Immature natural killer cell (primary cell): ENCODE measurements around the gene HNRNPF. TPM values are rescaled to one million over a fixed set of nuclear protein-coding genes. Genes with fewer than 3 reads are reported as not detected.

Source experiments
- DNase-seq, 3 donors: peaks; one replicate each; pipeline ENCODE4 v3.0.0; 2022; ENCODE audit warnings: mixed read lengths in 1 of 3
- H3K27ac Mint-ChIP-seq, 6 donors: one replicate each; pipeline ENCODE4 v1.8.0; 2020; ENCODE audit warnings: mixed read lengths in 6 of 6, mild to moderate bottlenecking in 5 of 6, inconsistent platforms in 4 of 6, moderate library complexity in 3 of 6
- H3K27me3 Mint-ChIP-seq, 3 donors: one replicate each; pipeline ENCODE4 v1.8.0; 2020 to 2021; ENCODE audit warnings: low read depth in 3 of 3, mild to moderate bottlenecking in 3 of 3, mixed read lengths in 3 of 3, moderate library complexity in 3 of 3, inconsistent platforms in 1 of 3
- H3K36me3 Mint-ChIP-seq, 3 donors: one replicate each; pipeline ENCODE4 v1.8.0; 2020; ENCODE audit warnings: mixed read lengths in 3 of 3, inconsistent platforms in 2 of 3, mild to moderate bottlenecking in 2 of 3
- H3K4me1 Mint-ChIP-seq, 2 donors: one replicate each; pipeline ENCODE4 v1.8.0; 2020; ENCODE audit warnings: inconsistent platforms in 2 of 2, mild to moderate bottlenecking in 2 of 2, mixed read lengths in 2 of 2, moderate library complexity in 1 of 2
- H3K4me3 Mint-ChIP-seq, 5 donors: one replicate each; pipeline ENCODE4 v1.8.0; 2020; ENCODE audit warnings: mild to moderate bottlenecking in 5 of 5, mixed read lengths in 5 of 5, inconsistent platforms in 3 of 5, moderate library complexity in 3 of 5
- H3K9me3 Mint-ChIP-seq, 6 donors: one replicate each; pipeline ENCODE4 v1.8.0; 2020; ENCODE audit warnings: mild to moderate bottlenecking in 6 of 6, mixed read lengths in 6 of 6, inconsistent platforms in 4 of 6, moderate library complexity in 3 of 6
- polyA plus RNA-seq, 3 donors: library from polyadenylated mRNA; unstranded; fragments of 300-500 nt; fragmentation: Illumina TruSeq; gene quantifications; one replicate each; pipeline ENCODE4 v1.2.3, GENCODE V29; 2021

Gene HNRNPF
- polyA plus RNA-seq, 3 donors from 2014 or later = 184 to 274 (median 203) TPM

DNA sequence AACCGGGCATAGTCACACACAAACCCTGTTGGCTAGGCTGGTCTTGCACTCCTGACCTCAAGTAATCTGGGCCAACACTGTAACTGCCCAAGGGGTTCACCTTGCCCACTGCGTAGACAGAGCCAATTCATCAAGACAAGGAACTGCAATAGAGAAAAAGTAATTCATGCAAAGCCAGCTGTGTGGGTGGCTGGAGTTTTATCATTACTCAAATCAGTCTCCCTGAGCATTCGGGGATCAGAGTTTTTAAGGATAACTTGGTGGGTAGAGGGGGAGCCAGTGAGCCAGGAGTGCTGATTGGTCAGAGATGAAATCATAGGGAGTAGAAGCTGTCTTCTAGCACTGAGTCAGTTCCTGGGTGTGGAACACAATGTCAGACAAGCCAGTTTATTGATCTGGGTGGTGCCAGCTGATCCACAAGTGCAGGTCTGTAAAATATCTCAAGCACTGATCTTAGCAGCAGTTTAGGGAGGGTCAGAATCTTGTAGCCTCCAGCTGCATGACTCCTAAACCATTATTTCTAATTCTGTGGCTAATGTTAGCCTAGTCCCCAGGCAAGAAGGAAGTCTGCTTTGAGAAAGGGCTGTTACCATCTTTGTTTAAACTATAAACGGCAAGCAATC is 53.1 kb downstream of the HNRNPF start:
- Mint-ChIP-seq H3K27ac (no peak overlapping the region), H3K4me3 (no peak overlapping the region), H3K36me3 (peaks cover 0 to 3% (median 0%) of the 10 kb centered on the region in 3 donors)

DNA sequence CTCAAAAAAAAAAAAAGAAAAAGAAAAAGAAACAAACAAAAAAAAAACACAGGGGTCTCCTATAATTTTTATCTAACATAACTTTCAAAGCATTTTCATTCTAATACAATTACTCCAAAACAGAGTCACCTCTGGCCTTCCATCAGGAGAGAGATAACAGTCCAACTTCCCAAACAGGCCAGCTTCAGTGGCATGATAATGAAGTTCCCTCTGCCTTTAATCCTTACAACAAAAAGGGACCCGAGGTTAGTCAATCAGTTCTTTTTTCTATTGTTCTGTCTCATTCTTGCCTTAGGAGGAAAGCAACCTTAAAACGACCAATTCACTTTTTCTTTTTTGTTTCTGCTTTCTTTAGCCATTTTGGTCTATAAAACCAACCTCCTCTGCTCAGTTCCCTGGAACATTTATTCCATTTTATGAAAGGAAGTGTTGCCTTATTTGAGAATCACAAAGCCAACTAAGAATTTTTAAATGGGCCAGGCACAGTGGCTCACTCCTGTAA is 54.1 kb downstream of the HNRNPF start:
- DNase-seq = no peak
- H3K4me3 Mint-ChIP-seq = no peak overlapping the region
- H3K27ac Mint-ChIP-seq = no peak overlapping the region
- H3K27me3 Mint-ChIP-seq = peaks cover 2 to 6% (median 4%) of the 10 kb centered on the region in 3 donors
- peaks cover 1 to 3% of the 10 kb centered on the region in 2 donors for H3K4me1 Mint-ChIP-seq
- H3K36me3 Mint-ChIP-seq = peaks cover 0 to 3% (median 0%) of the 10 kb centered on the region in 3 donors
- no peaks in the 10 kb centered on the region for H3K9me3 Mint-ChIP-seq

More for the DNA sequence above, 53.1 kb downstream of the HNRNPF start:
- no peak for DNase-seq
- H3K9me3 Mint-ChIP-seq = no peaks in the 10 kb centered on the region
- H3K27me3 Mint-ChIP-seq = peaks cover under 1 to 4% (median 4%) of the 10 kb centered on the region in 3 donors
- peaks cover 6 to 8% of the 10 kb centered on the region in 2 donors for H3K4me1 Mint-ChIP-seq

DNA sequence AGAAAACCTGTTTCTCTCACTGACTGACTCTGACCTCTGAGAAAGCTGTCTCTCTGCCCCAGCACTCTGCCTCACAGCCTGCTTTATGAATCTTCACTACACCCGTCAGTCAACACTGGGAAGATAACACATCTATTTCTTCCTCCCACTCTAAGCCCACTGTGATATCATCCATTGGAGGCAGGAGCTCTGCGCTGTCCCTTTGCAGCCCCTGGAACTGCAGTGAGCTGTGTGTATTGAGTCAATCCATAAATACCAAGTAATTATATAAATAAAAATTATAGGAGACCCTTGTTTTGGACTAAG is 54.7 kb downstream of the HNRNPF start:
- Mint-ChIP-seq H3K4me1 (no peaks in the 10 kb centered on the region), H3K4me3 (no peak overlapping the region), H3K9me3 (no peaks in the 10 kb centered on the region), H3K27ac (no peak overlapping the region), H3K36me3 (peaks cover 0 to 3% (median 0%) of the 10 kb centered on the region in 3 donors), H3K27me3 (peaks cover 2 to 8% (median 4%) of the 10 kb centered on the region in 3 donors)
- DNase-seq = no peak

DNA sequence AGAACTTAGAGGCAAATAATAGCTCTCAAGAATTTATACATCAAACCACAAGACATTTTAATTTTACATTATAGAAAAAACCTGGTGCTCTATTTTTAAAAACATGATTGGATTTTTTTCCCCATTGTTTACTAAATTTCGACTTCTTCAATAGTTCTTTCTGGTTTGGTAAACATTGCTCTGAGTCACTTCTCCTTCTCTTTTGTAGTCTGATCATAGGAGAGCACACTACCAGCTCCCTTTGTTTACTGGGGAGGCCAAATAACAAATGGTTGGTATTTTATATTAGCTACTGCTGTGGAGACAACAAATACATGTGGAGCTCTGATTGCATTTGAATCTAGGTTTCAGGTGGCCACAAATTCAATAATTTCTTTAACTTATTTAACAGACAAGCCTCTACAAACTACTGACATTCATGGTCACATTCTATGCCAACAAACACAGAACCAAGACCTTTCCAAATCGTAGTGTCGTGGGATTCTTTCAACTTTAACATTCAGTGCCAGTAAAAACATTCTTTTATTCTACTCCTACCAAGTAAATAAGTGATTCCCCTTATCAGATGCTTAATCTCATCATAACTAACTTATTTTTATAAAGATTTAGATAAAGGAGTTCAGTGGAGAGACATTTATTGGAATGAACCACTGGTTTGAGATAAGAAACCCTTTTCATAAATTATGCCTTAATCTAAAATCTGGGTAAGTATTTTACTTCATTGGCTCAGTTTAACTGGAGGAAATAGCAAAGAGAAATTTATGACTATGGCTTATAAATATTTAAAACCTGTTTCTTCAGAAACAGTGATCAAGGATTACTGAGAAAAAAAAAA is 55.3 kb downstream of the HNRNPF start:
- no peaks in the 10 kb centered on the region for H3K9me3 Mint-ChIP-seq
- H3K4me3 Mint-ChIP-seq = no peak overlapping the region
- no peak for DNase-seq
- peaks cover under 1 to 1% of the 10 kb centered on the region in 2 donors for H3K4me1 Mint-ChIP-seq
- H3K36me3 Mint-ChIP-seq = peaks cover 0 to 3% (median 0%) of the 10 kb centered on the region in 3 donors
- H3K27ac Mint-ChIP-seq = no peak overlapping the region
- peaks cover 3 to 8% (median 6%) of the 10 kb centered on the region in 3 donors for H3K27me3 Mint-ChIP-seq

DNA sequence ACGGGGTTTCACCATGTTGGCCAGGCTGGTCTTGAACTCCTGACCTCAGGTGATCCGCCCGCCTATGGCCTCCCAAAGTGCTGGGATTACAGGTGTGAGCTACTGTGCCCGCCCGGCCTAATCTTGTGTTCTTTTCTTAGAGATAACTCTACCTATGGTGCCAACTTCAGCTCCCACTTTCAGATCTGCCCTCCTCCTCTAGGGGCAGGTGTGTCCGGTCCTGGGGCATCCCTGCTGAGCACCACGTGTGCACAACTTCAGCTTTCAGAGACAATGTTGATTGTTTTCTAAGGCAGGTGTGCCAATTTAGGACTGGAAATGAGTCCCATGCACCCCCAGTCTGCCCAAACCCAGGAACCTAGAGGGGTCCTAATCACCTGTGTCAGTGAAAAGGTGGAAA is 56.0 kb downstream of the HNRNPF start:
- Mint-ChIP-seq H3K9me3 (no peaks in the 10 kb centered on the region), H3K36me3 (peaks cover 0 to 3% (median 0%) of the 10 kb centered on the region in 3 donors), H3K4me1 (peaks cover 7 to 9% of the 10 kb centered on the region in 2 donors), H3K27me3 (peaks cover 5 to 8% (median 8%) of the 10 kb centered on the region in 3 donors), H3K4me3 (no peak overlapping the region), H3K27ac (no peak overlapping the region)
- DNase-seq = no peak

DNA sequence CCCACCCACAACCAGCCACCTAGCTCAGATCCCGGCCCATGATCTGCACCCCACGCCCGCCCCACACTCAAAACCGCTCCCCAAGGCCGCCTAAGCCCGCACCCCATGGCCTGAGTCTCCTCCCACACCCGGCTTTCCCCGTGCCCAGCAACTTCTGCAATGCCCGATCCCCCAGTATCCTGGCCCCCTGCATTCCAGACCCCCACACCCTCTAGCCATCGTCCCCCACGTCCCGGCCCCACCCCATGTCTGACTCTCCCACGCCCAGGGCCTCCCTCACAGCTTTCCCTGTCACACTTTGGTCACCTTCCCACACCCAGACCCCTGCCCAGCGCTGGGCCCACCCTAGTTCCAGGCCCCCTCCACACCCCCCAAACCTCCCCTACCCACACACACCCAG is 57.7 kb downstream of the HNRNPF start:
- no peak overlapping the region for H3K4me3 Mint-ChIP-seq
- DNase-seq = no peak
- H3K27me3 Mint-ChIP-seq = peaks cover 5 to 8% (median 8%) of the 10 kb centered on the region in 3 donors
- H3K9me3 Mint-ChIP-seq = no peaks in the 10 kb centered on the region
- H3K27ac Mint-ChIP-seq = no peak overlapping the region
- H3K36me3 Mint-ChIP-seq = peaks cover 0 to 3% (median 0%) of the 10 kb centered on the region in 3 donors
- peaks cover 8 to 10% of the 10 kb centered on the region in 2 donors for H3K4me1 Mint-ChIP-seq

DNA sequence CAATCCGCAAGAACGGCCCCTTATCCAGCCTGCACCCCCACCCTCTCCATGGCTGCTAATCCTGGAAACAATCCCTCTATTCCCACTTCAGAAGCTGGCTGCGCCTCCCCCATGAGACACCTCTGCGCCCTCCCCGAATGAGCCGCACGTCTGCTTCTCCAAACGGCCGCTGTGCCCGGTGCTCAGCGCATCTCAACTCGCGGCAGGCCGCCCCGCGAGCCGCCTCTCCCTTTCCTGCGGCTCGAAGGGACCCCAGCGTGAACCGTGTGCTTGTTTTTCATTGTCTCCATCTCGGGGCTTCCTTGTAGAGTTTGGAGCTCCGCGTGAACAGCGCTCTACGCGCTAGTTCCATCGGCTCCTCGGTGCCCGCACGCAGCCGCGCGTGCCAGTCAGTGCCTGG is 58.3 kb downstream of the HNRNPF start:
- Mint-ChIP-seq H3K36me3 (peaks cover 0 to 3% (median 0%) of the 10 kb centered on the region in 3 donors), H3K9me3 (no peaks in the 10 kb centered on the region), H3K4me1 (peaks cover 8 to 10% of the 10 kb centered on the region in 2 donors), H3K27me3 (peaks cover 5 to 8% (median 8%) of the 10 kb centered on the region in 3 donors), H3K27ac (no peak overlapping the region), H3K4me3 (no peak overlapping the region)
- no peak for DNase-seq

DNA sequence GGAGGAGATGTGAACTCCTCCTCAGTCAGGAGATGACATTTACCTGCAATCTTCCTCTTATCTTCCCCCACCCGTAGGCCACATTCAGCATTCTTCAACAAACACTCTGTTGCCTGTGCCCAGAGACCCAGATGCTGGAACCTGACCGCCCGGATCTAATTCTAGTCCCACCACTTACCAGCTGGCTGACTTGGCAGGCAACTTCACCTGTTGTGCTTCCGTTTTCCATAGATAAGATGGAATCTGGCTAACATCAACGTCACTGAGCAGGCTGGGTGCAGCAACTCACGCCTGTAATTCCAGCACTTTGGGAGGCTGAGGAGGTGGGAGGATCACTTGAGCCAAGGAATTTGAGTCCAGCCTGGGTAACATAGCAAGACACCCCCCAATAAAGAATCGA is 58.8 kb downstream of the HNRNPF start:
- Mint-ChIP-seq H3K9me3 (no peaks in the 10 kb centered on the region), H3K27ac (no peak overlapping the region), H3K27me3 (peaks cover 5 to 8% (median 8%) of the 10 kb centered on the region in 3 donors), H3K36me3 (peaks cover 0 to 3% (median 0%) of the 10 kb centered on the region in 3 donors), H3K4me3 (no peak overlapping the region), H3K4me1 (peaks cover 8 to 10% of the 10 kb centered on the region in 2 donors)
- DNase-seq = no peak

DNA sequence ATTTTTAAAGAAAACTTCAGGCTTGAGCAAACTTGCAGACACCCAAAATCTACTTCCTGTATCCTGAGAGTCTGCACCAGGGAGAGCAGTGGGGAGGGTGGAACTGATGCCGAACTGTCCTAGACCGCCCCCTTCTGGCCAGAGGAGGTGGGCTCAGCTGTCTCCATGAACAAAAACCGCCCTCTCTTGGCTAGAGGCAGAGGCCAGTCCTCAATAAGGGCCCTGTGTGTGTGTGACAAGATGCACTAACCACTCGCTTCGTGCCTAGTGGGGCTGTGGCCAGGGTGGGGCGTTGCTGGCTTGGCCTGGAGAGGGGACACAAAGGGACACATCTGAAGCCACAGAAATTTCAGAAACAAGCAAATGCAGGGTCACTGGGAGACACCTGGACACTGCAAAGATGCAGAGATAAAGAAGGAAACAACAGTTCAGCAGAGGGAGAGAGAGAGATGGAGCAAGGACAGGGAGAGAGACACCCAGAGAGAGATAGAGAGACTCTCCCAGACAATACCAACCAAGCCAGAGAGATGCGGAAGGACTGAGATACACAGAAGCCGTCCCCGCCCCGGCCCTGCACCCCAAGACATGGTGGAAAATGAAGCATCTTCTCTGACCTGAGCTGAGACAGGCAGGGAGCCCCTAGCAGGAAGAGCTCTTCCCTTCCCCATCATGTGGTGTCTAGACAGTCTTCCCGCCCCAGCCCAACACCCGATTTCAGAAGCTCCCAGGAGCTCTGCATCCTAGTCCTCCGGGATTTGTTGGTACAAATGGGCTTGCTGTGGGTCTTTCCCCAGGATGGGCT is 60.3 kb downstream of the HNRNPF start:
- H3K4me3 Mint-ChIP-seq = peak overlapping the region in 1 of 5 donors; percentile 15
- peaks cover 0 to 3% (median 0%) of the 10 kb centered on the region in 3 donors for H3K36me3 Mint-ChIP-seq

DNA sequence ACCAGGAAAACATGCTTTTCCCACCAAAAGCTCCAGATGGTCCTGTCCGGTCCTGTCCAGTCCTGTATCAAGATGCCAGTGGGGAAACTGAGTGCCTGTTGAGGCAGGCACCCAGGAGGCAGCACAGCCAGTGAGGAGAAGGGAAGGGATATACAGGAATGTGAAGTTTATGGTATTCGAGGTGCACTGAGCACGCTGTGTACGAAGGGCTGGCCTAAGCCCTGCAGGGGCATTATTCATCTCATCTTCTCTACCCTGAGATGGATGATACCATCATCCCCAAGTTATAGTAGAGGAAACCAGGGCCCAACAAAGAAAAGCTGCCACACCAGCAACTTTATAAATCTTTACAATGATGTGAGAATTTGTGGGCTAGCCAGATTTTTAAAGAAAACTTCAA is 61.0 kb downstream of the HNRNPF start:
- no peaks in the 10 kb centered on the region for H3K36me3 Mint-ChIP-seq
- no peak for DNase-seq
- no peak overlapping the region for H3K4me3 Mint-ChIP-seq
- peaks cover 8 to 10% of the 10 kb centered on the region in 2 donors for H3K4me1 Mint-ChIP-seq
- H3K27me3 Mint-ChIP-seq = peaks cover 4 to 8% (median 6%) of the 10 kb centered on the region in 3 donors
- no peaks in the 10 kb centered on the region for H3K9me3 Mint-ChIP-seq
- no peak overlapping the region for H3K27ac Mint-ChIP-seq

More for the DNA sequence above, 60.3 kb downstream of the HNRNPF start:
- Mint-ChIP-seq H3K27me3 (peaks cover 4 to 8% (median 6%) of the 10 kb centered on the region in 3 donors), H3K4me1 (peaks cover 8 to 10% of the 10 kb centered on the region in 2 donors), H3K9me3 (no peaks in the 10 kb centered on the region), H3K27ac (peak overlapping the region in 2 of 6 donors; percentile 69 to 70)
- peak; percentile 76 to 82 (median 80) for DNase-seq

DNA sequence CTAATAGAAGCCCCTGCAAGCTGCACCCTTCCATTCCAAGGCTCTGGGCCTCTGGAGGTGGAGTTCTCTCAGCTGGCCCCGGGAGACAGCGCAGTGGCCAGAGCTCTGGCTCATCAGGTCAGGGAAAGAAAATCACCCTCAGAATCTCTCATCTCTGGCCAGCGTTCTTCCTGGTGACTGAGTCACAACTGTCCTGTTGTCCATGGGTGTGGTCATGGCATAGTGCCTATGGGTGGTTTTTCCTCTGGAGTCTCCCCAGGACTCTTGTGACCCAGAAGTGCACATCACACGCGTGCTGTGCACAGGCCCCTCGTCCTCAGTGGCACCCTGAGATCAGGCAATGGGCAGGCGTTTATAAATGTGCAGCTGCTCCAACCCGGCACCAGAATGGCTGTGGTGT is 64.9 kb downstream of the HNRNPF start:
- DNase-seq = no peak
- no peak overlapping the region for H3K27ac Mint-ChIP-seq
- peaks cover 8 to 10% of the 10 kb centered on the region in 2 donors for H3K4me1 Mint-ChIP-seq
- peaks cover 0 to 2% (median 0%) of the 10 kb centered on the region in 6 donors for H3K9me3 Mint-ChIP-seq
- peaks cover under 1 to 12% (median 11%) of the 10 kb centered on the region in 3 donors for H3K27me3 Mint-ChIP-seq
- peaks cover 0 to 4% (median 3%) of the 10 kb centered on the region in 3 donors for H3K36me3 Mint-ChIP-seq
- H3K4me3 Mint-ChIP-seq = no peak overlapping the region

DNA sequence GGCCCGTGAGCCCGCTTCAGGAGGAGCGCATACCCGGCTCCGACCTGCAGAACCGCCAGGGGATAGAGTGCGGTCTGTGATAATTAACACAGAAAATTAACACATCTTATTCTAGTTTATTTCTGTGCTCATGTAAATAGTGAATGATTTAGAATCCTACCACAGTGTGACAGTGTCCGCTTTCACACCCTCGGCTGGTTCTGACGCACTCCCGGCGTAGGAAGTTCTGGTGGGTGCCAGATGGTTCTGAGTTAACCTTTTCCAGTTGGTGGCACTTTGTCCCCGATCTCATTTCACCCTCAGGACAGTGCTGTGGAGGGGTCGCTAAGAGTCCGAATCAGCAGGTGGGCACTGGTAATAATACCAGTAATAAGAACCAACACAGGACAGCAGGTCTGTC is 65.9 kb downstream of the HNRNPF start:
- H3K36me3 Mint-ChIP-seq = peaks cover 0 to 4% (median 3%) of the 10 kb centered on the region in 3 donors
- H3K4me1 Mint-ChIP-seq = peaks cover 3% of the 10 kb centered on the region in 2 donors
- peaks cover 5 to 8% (median 7%) of the 10 kb centered on the region in 3 donors for H3K27me3 Mint-ChIP-seq
- H3K4me3 Mint-ChIP-seq = no peak overlapping the region
- DNase-seq = no peak
- H3K9me3 Mint-ChIP-seq = peaks cover 0 to 2% (median 0%) of the 10 kb centered on the region in 6 donors
- H3K27ac Mint-ChIP-seq = no peak overlapping the region
